ENCODE results near the gene FBXL12. TPM values are rescaled to one million over a fixed set of nuclear protein-coding genes. Genes with fewer than 3 reads are reported as not detected.
A peak's percentile ranks its signal among the peaks of the same experiment; 100 is the strongest.
"Not testable (repeated sequence)": the region's sequence is repeated elsewhere in the genome, so short reads cannot be mapped to it uniquely, and the experiment has no call there.

FBXL12 gene, protein sequence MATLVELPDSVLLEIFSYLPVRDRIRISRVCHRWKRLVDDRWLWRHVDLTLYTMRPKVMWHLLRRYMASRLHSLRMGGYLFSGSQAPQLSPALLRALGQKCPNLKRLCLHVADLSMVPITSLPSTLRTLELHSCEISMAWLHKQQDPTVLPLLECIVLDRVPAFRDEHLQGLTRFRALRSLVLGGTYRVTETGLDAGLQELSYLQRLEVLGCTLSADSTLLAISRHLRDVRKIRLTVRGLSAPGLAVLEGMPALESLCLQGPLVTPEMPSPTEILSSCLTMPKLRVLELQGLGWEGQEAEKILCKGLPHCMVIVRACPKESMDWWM
- total RNA-seq = 10.4 TPM

DNA sequence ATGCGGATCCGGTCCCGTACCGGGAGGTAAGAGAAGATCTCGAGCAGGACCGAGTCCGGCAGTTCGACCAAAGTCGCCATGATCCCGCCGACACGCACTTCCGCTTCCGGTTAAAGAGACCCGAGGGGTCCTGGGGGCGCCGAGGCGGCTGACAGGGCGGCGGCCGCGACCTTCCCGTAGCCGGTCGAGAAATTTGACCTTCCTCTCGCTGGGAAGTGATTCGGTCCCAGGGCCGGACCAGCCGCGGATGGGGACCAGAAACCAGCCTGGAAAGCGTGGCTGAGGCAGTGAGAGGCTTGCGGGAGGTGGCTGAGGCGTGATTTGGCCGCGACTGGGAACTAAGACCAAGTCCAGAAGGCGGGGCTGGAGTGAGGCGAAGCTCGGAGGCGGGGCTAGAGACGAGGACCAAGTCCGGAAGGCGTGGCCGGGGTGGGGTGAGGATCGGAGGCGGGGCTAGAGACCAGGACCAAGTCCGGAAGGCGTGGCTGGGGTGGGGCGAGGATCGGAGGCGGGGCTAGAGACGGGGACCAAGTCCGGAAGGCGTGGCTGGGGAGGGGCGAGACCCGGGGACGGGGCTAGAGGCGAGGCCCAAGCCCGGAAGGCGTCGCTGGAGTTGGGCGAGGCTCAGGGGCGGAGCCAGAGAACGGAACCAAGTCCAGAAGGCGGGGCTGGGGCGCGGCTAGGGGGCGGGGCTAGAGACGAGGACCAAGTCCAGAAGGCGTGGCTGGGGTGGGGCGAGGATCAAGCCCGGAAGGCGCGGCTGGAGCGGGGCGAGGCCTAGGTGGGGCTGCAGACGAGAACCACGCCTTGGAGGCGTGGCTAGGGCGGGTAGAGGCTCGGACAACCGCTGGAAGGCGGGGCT lies at the start of gene FBXL12:
Gene FBXL12, minus strand, starts transcription at position 346 of the 862 bp plus-strand sequence. Its CDS starts 266 bp downstream, at position 80.
- peak; percentile 100 for DNase-seq

DNA sequence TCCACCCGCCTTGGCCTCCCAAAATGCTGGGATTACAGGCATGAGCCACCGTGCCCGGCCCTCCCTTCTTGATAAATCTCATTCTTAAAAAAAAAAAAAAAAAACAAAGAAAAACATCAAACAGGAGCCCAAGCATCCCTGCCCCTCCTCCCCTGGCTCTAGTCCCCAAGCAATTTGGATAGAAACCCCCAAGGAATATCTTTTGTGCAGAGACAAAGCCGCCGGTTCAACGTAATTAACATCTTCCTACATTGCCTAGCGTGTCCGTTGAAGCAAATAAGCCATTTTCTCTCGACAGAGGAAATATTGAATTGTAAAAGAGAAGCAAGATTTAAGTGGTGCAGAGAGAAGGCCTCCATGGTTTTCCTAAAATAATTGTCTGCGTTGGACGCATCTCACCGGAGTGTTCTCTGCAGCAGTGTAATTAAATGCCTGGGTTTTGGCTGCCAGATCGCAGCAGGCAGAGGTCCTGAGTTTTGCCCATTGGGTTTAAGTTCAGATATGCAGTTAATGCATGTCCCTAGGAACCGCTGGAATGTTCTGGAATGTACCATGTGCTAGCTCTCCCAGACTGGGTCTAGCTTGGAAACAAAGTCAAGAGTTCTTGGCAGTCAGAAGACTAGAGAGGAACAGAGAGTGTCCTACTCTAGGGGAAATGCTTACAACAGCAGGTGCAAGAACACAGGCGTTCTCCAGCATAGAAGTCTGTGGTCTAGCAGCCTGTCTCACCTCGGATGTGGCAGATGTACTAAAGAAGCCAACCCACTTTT lies 47.0 kb upstream of the FBXL12 start:
- DNase-seq = no peak

DNA sequence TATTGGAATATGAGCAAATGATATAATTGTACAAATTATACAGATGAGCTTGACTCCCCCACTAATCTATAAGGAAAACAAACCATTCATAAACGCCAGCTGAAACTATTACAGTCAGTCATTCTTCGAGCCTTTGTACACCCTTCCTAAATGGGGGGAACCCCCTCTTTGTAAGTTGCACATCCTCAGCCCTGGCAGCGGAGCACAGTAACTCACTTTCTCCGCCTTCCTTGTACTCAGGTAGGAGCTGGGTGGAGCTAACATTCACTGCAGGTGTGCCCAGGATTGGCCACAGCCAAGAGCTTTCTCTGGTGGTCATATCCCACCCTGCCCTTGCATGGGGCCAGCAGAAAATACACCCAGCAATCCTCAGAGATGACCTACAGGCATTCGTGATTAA lies 44.9 kb upstream of the FBXL12 start:
- no peak for DNase-seq

DNA sequence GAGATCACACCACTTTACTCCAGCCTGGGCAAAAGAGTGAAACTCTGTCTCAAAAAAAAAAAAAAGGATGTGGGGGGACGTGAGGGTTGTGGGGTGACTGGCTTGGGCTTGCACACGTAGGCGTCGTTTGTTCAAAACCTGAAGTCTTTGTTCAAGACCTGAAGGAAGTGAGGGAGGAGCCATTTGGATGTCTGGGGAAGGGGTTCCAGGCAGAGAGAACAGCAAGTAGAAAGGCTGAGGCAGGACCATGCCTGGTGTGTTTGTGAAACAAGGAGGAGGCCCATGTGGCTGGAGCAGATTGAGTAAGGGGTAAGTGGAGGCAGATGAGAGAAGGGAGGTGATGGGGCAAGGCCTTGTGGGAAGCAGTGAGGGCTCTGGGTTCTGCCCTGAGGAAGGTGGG lies 44.1 kb upstream of the FBXL12 start:
- no peak for DNase-seq

DNA sequence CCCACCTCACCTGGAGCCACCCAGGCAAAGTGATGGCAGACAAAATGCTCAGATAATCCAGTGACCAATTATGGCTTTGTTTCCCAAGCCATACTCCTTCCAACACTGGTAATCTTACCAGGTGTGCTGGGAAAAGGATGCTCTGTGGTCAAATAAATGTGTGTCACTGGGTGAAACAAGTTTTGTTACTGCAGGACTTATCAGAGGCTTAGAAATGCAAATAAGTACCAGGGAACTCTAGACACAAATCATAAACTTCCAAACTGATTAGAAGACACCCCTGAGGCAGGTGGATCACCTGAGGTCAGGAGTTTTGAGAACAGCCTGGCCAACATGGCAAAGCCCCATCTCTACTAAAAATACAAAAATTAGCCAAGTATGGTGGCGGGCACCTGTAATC lies 42.6 kb upstream of the FBXL12 start:
- DNase-seq = no peak

DNA sequence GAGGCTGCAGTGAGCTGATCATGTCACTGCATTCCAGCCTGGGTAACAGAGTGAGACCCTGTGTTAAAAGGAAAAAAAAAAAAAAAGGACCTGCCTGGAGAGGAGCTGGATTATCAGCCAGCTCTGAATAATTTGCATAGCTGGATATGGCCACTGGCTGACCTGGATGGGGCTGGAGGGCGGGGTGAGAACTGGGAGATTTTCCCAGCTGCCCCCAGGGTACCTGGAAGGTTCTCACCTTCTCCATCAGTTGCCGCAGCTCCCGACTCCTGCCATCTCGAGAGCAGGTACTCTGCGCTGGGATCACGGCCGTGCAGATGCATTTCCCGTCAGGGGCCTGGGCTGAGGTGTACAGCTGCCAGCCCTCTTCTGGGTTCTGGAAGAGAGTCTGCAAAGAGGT lies 41.5 kb upstream of the FBXL12 start:
- no peak for DNase-seq

DNA sequence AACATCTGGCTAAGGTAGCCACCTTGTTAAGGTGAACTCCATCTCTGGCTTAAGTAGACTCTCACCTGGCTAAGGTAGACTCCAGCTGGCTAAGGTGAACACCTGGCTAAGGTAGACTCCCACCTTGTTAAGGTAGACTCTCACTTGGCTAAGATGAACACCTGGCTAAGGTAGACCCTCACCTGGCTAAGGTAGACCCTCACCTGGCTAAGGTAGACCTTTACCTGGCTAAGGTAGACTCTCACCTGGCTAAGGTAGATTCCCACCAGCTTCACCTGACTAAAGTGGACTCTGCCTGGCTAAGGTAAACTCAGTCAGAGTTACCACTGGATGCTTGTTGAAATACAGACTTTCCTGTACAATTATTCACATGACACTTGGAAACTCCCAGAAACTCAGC lies 39.9 kb upstream of the FBXL12 start:
- DNase-seq = no peak

DNA sequence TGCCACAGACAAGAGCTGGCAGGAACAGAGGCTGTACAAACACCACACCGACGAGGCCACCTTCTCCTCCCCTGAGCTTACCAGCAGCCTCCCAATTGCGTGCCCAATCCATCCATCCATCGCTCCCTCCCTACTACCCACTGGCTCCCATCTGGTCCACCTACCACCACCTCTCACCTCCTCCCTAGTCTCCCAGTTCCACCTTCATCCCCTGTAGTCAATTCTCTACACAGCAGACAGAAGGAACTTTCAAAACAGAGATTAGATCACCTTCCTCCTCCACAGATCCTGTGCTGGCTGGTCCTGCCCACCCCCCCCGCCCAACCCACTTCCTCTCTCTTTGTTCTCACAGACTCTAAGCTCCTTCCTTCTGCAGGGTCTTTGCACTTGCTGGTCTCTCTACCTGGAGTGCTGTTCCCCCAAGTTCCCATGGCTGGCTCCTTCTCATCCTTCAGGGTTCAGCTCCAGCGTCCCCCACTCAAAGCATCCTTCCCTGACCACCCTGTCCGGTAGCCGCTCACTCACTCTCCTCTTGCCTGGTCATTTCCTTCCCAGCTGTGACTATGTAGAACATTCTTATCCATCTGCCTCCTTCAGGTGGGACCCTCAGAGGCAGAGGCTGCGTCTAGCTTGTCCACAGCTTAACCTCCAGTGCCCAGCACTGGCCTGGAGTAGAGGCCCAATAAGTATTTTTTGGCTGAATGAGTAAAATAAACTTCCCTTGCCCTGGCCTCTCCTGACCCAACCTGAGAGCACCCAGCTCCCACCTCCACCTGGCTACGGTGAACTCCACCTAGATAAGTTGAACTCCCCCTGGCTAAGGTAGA lies 39.3 kb upstream of the FBXL12 start:
- no peak for DNase-seq

DNA sequence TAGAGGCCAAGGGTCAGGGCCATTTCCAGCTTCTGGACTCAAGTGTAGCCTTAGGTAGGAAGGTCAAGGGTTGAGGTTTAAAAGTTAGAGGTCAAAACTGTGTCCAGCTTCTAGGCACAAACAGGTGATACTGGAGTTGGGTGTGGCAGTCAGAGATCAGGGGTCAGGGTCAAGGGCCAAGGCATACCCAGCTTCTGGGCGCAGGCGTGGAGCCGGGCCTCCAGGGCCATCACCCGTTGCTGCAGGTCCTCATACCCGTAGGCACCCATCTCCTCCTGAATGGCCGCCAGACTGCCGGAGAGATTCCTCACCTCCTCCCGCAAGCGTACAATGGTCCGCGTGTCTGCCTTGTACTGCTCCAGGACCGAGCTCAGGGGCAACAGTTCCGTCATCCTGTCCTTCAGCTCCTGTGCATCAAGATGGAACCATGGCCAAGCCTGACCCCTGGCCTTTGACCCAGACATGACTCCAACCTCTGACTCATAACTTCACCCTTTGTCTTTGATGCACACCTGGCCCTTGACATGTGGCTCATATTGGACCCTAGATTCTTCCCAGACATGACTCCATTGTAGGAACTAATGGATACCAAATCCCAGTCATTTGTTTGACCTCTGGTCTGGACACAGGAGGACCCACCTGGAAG lies 38.3 kb upstream of the FBXL12 start:
- no peak for DNase-seq

DNA sequence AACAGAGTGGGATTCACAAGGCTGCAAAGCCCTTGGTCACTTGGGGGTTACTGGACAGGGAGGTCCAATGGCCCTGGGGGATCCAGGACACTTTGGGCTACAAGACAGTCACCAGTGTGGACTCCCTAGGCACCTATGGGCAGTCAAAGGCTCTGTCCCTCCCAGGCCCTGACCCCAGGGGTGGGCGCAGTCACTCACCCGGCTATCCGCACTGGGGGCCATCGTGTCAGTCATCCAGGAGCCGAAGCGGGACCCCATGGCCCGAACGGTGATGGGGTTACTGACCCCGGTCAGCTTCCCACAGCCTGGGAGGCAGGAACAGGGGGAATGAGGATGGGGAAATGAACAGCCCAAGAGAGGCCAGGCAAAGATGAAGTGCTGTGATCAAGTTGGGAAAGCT lies 37.7 kb upstream of the FBXL12 start:
- no peak for DNase-seq

DNA sequence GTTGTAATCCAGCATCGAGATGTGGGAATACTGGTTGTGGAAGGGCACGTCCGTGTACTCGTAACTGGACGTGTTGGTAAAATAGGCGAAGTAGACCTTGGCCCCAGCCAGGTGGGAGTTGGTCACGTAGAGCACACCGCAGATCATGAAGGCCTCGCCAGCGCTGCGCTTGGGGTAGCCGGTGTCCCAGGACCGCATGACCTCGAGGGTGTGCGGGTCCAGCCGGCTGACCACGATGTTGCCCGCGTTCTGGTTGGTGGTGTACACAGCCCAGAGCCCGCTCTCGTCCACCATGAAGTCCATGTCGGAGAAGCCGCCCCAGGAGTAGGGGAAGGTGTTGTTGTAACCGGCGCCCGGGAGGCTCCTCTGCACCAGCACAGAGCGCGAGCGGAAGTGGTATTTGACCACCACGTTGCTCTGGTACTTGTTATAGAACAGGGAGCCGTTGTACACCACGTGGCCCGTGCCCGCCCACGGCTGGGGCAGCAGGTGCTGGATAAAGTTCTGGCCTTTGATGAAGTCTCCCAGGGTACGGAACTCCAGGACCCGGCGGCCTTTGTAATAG lies 35.5 kb upstream of the FBXL12 start:
- DNase-seq = no peak

DNA sequence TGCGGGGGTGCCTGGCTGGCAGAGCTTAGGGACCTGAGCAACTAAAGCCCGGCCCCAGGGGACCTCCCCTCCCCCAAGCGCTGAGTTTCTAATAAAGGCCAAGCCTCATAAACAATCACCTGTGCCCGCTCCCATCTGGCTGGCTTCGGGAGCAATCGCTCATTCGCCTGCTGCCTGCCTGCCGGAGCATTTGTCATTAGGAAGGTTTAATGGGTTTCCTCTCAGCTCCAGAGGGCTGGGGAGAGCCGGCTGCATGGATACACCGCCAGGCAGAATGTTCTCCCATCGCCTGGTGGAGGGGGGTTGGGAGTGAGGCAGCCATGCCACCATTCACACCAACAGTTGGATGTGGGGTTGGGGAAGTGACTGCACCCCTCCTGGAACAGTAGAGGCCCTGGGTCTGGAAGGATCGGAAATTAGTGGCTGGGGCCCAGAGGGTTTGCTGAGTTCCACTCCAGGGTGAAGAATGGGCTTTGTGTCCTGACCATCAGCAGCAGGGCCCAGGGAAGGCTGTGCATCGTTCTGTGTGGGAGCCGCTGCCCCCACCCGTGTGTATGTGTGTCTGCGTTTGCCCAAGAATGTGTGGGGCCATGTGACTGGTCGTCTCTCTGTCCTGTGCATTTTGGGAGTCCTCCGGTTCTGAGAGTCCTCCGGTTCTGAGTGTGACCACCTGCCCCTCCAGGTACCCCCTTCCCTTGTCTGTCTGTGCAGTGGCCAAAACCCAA lies 31.5 kb upstream of the FBXL12 start:
- no peak for DNase-seq

DNA sequence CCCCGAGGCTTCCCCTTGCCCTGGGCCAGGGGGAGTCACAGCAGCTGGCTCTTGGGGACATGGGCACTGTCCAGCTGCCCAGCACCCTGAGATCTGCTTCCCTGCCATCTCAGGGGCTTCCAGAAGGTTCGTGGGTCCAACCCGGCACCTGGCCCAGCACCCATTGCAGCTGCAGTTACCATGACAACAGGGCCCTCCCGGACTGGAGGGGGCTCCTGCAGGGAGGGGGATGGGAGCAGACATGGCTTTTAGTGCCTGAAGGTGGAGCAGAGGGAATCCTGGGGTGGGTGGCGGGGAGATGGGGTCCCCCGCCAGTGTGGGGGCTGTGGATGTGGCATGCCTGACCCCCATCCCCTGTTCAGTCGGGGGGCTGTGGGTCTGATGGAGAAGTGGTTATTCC lies 30.9 kb upstream of the FBXL12 start:
- DNase-seq = no peak

DNA sequence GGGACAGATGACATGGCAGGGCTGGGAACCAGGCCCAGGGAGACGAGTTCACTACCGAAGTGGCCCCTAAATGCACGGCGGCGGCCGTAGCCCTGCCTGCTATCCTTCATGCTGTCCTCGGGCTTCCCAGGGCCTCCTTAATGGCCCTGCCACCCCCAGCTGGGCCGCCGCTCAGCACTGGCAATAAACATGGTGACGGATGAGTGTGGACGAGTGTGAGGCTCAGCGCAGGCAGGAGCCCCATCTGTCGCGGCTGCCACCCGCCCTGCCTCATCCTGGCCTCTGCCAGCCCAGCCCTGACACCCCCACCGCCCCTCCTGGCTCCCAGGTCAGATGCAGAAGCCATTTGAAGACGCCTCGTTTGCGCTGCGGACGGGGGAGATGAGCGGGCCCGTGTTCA lies 29.9 kb upstream of the FBXL12 start:
- no peak for DNase-seq

DNA sequence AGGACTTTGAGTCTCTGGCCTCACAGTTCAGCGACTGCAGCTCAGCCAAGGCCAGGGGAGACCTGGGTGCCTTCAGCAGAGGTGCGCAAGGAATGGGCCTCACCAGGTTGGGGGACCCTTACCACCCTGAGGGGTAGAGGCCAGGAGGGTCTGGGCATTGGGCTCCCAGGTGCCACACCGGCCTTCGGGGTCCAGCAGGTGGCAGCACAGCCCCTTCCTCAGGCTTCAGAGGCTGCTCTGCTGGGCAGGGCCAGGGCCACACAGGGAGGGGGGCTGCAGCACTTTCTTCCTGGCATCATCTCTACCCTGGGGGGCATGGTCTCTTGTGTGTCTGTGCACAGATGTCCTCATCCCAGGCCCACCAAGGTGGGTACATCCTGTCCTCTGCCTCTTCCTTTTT lies 29.2 kb upstream of the FBXL12 start:
- no peak for DNase-seq

DNA sequence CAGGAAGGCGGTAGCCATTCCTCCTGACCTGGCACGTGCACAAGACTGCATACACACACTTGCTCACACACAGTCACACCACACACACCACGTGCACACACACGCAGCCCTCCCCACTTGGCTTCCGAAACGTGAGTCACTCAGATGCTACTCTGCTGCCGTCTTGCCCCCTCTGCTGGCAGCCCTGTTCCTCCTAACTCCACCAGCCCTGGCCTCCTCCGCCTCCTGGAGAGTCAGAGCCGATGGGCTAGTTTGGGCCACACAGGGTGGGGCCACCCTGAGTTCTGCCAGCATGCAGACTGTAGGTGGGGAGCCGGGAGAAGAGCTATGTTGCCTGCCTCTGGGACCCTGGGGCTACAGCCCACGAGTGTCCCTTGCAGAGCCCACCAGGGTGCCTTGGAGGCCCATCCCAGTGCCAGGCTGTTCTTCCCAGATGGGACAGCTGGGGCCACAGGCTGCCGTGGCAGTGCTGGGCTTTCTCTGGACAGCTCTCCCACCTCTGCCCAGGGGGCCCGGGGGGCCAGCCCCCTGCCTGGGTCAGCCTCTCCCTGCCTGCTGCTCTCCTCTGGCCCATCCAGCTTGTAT lies 28.3 kb upstream of the FBXL12 start:
- no peak for DNase-seq

DNA sequence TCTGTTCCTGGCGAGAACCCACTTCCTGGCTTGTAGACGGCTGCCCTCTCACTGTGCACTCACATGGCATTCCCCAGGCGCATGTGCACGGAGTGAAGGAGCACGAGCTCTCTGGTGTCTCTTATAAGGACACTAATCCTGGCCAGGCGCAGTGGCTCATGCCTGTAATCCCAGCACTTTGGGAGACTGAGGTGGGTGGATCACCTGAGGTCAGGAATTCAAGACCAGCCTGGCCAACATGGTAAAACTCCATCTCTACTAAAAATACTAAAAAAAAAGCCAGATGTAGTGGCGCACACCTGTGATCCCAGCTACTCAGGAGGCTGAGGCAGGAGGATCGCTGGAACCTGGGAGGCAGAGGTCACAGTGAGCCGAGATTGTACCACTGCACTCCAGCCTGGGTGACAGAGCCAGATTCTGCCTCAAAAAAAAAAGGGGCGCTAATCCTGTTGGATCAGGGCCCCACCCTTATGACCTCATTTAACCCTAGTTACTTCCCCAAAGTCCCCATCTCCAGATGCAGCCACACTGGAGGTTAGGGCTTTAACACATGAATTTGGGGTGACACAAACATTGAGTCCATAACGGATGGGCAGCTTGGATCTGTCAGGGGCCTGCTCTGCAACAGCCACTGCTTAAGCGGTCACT lies 24.9 kb upstream of the FBXL12 start:
- not testable (repeated sequence) for DNase-seq

DNA sequence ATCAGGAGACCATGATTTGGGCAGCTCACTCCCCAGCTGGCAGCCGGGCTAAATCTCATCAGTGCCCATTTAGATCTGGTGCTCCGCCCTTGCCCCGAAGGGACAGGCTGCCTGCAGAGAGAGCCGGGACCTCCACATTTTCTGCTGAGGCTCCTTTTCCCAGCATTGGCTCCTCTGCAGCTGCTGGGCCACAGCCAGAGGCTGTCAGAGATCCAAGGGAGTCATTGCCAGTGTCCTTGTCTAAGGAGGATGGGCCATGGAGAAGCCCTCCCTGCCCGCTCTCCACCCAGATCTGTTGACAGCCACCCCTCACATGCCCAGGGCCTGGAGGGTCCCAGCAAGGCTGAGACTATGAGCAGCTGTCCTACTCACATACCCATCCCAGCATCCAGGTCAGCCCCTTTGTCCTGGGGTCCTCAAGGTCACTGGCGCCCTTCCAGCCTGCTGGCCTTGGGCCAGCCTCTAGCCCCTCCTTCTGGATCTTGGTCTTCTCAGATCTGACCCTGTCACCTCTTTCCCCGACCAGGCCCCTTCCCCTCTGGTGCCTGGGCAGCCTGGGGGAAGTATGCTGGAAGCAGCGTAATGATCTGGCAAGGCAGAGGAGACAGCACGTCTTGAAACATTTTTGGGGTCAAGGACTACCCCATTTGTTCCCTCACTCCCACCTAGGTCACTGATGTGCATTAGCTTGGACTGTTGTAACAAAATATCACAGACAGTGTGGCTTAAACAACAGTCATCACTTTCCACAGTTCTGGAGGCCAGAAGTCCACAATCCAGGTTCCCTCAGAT lies 24.2 kb upstream of the FBXL12 start:
- DNase-seq = no peak

DNA sequence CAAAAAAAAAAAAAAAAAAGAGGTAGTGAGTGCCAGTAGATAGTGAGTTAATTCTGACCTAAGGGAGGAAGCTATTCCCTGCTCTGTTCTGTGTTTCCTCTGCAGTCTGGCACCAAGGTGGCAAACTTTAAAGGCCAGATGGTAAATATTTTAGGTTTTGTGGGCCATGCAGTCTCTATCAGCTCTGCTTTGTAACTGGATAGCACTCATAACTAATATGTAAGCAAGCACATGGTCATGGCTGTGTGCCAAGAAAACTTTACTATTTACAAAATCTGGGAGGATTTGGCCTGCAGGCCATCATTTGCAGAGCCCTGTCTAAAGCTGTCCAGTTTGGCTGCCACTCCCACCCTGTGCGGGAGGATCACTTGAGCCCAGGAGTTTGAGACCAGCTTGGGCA lies 20.5 kb upstream of the FBXL12 start:
- DNase-seq = no peak

Data from skin of body (tissue), 2 donors.